GM13976 (cell line): ENCODE data around the gene HNRNPUL1.

ENCODE experiments used
- DNase-seq: peaks from one replicate; pipeline ENCODE4 v3.0.0; 2012; ENCODE audit warnings: low spot score
- CTCF ChIP-seq: IDR thresholded peaks from 2 replicates; pipeline ENCODE4 v1.5.1; 2012; ENCODE audit warnings: borderline replicate concordance, mild to moderate bottlenecking; ENCODE audit not compliant: insufficient read depth; ENCODE audit errors: extremely low read depth, missing control alignments, control extremely low read depth
- in situ Hi-C: fragments of 300-500 bp; cut with MboI; formaldehyde crosslinking; loops from one replicate; pipeline ENCODE4 v1.12.0; 2022; ENCODE audit warnings: low sequenced_read_pairs, mixed read lengths, inconsistent platforms; ENCODE audit not compliant: unreplicated experiment

The HNRNPUL1 gene

DNA sequence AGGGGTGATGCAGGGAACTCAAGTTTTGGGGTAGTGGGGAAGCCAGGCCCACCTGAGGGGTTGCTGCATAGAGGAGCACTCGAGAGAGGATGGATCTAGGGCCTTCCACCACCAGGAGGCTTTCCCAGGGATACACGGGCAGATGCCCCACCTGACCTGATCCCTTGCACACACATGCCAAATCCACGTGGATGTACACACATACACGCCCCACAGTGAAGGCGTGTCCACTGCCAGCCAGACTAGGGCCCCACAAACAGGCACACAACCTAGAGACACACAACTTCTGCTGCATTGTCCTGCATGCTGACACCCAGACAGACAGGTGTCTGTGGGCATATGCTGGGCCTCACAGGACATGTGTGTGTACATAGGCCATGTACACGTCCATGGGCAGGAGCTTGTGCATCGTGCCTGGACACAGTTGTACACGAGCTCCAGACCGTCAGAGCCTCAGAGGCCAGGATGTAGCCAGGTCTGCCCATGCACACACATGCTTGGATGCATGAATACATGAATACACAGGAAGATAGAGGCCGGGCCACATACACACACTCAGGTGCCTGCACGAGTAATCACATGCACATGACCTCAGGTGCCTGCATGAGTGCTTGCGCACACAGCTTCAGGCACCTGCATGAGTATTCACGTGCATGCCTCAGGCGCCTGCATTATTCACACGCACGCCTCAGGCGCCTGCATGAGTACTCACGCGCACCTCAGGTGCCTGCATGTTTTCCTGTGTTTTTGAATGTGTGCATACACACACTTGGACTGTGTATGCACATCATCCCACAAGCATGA is 54.7 kb downstream of the HNRNPUL1 start:
- in situ Hi-C loops, result no loop called here
- no peak for TF ChIP-seq CTCF
- no peak for DNase-seq

- TF ChIP-seq CTCF, result no peak
- no peak for DNase-seq
- in situ Hi-C loops, result no loop called here
Measured at GRCh38 chr19:41319500-41320184, 55.5 kb downstream of the HNRNPUL1 start.

DNA sequence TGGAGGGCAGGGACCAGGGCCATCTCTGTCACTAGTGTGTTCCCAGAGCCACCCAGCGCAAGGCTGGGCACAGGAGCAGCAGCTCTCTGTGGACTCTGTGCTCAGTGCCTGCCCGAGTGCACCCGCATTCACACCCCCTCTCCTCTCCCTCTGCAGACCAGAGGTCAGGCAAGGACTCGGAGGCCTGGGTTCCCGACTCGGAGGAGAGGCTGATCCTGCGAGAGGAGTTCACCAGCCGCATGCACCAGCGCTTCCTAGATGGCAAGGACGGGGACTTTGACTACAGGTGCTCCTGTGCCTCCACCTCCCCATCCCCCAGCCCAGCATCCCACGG is 56.0 kb downstream of the HNRNPUL1 start:
- no peak for DNase-seq
- in situ Hi-C loops, result no loop called here
- TF ChIP-seq CTCF, result no peak

DNA sequence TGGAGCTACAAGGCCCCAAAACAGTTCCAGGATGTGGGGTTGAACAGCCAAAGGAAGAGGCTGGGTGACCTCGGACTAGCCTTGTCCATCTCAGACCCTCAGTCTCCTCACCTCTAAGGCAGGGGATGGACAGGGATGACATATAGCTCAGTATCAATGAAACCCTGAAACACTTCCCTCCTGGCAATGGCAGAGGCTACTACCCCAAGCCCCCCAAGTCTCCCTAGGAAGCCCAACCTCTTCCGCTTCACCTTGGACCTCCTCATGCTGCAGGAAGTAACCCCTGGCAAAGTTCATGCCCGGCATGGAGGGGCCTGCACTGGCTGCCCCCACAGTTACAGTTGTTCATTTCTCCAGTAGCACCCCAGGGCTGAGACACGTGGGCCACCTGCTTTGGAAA is 56.4 kb downstream of the HNRNPUL1 start:
- in situ Hi-C loops, result no loop called here
- no peak for DNase-seq
- TF ChIP-seq CTCF, result no peak

GRCh38 chr19:41321204-41321599 is 57.0 kb downstream of the HNRNPUL1 start:
- no peak for DNase-seq
- in situ Hi-C loops, result no loop called here
- no peak for TF ChIP-seq CTCF

GRCh38 chr19:41321600-41322270 is 57.6 kb downstream of the HNRNPUL1 start:
- peak; percentile 69 for DNase-seq
- TF ChIP-seq CTCF, result peak; percentile 34
- in situ Hi-C loops, result no loop called here
